ENCODE results near the gene AKNAD1.

Gene AKNAD1

DNA sequence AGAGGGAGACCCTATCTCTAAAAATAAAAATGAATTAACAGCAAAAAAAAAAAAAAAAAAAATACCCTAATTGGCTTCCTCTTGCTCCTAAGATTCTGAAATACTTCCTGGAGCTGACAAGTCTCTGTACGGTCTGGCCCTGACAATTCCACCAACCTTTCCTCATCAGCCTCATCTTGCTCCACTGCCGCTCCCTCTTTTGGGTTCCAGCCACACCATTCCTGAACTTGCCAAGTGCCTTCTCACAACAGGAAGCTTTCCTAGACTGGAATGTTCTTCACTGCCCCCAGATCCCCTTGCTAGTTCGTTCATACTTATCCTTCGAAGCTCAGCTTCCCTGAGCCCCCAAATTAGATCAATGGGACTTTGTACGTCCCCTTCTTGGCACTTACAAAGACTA lies 37.0 kb downstream of the AKNAD1 start:
- no peak for ATAC-seq
- TF ChIP-seq ZNF70 (CRISPR knock-in tag; IDR thresholded peaks at IDR 0.05) (no peak), PPARA (CRISPR knock-in tag; IDR thresholded peaks at IDR 0.05; ENCODE audit: borderline replicate concordance) (no peak), ESRRG (CRISPR knock-in tag; IDR thresholded peaks at IDR 0.05) (no peak)
- TF ChIP-seq, protein P1, sequence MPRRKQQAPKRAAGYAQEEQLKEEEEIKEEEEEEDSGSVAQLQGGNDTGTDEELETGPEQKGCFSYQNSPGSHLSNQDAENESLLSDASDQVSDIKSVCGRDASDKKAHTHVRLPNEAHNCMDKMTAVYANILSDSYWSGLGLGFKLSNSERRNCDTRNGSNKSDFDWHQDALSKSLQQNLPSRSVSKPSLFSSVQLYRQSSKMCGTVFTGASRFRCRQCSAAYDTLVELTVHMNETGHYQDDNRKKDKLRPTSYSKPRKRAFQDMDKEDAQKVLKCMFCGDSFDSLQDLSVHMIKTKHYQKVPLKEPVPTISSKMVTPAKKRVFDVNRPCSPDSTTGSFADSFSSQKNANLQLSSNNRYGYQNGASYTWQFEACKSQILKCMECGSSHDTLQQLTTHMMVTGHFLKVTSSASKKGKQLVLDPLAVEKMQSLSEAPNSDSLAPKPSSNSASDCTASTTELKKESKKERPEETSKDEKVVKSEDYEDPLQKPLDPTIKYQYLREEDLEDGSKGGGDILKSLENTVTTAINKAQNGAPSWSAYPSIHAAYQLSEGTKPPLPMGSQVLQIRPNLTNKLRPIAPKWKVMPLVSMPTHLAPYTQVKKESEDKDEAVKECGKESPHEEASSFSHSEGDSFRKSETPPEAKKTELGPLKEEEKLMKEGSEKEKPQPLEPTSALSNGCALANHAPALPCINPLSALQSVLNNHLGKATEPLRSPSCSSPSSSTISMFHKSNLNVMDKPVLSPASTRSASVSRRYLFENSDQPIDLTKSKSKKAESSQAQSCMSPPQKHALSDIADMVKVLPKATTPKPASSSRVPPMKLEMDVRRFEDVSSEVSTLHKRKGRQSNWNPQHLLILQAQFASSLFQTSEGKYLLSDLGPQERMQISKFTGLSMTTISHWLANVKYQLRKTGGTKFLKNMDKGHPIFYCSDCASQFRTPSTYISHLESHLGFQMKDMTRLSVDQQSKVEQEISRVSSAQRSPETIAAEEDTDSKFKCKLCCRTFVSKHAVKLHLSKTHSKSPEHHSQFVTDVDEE (CRISPR knock-in tag; IDR thresholded peaks at IDR 0.05) = no peak

DNA sequence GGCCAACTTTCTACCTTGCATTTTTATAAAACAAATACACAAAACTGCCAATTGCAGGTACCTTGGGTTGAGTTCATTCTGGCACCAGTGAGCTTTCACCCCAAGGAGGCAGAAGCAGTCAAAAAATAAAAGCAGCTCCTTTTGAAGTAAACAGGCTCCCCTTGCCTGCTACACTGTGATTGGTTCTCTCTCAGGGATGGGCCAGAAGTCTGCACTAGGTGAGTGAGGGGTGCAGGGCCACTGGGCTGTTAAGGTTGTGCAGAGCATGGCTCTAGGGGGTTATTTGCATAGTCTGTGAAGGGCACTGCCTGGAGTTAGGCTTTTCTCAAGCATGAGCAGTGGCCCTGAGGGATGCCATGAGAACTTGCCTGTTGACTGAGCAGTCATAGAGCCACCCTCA lies 39.1 kb downstream of the AKNAD1 start:
- no peak for ATAC-seq
- TF ChIP-seq ZNF565 (CRISPR knock-in tag; conservative IDR thresholded peaks at IDR 0.05; ENCODE audit: low read depth) (no peak), ZFP3 (CRISPR knock-in tag; IDR thresholded peaks at IDR 0.05) (no peak), ZNF70 (CRISPR knock-in tag; IDR thresholded peaks at IDR 0.05) (no peak), PPARA (CRISPR knock-in tag; IDR thresholded peaks at IDR 0.05; ENCODE audit: borderline replicate concordance) (no peak), ZC3H10 (CRISPR knock-in tag; IDR thresholded peaks at IDR 0.05) (no peak), ESRRG (CRISPR knock-in tag; IDR thresholded peaks at IDR 0.05) (no peak), ISL1 (CRISPR knock-in tag; IDR thresholded peaks at IDR 0.05) (no peak), BACH2 (CRISPR knock-in tag; IDR thresholded peaks at IDR 0.05; ENCODE audit: borderline replicate concordance) (no peak), CSDC2 (CRISPR knock-in tag; IDR thresholded peaks at IDR 0.05) (no peak)
- TF ChIP-seq, protein P2, sequence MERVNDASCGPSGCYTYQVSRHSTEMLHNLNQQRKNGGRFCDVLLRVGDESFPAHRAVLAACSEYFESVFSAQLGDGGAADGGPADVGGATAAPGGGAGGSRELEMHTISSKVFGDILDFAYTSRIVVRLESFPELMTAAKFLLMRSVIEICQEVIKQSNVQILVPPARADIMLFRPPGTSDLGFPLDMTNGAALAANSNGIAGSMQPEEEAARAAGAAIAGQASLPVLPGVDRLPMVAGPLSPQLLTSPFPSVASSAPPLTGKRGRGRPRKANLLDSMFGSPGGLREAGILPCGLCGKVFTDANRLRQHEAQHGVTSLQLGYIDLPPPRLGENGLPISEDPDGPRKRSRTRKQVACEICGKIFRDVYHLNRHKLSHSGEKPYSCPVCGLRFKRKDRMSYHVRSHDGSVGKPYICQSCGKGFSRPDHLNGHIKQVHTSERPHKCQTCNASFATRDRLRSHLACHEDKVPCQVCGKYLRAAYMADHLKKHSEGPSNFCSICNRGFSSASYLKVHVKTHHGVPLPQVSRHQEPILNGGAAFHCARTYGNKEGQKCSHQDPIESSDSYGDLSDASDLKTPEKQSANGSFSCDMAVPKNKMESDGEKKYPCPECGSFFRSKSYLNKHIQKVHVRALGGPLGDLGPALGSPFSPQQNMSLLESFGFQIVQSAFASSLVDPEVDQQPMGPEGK (CRISPR knock-in tag; IDR thresholded peaks at IDR 0.05; ENCODE audit: borderline replicate concordance) = no peak
- TF ChIP-seq, protein P3, sequence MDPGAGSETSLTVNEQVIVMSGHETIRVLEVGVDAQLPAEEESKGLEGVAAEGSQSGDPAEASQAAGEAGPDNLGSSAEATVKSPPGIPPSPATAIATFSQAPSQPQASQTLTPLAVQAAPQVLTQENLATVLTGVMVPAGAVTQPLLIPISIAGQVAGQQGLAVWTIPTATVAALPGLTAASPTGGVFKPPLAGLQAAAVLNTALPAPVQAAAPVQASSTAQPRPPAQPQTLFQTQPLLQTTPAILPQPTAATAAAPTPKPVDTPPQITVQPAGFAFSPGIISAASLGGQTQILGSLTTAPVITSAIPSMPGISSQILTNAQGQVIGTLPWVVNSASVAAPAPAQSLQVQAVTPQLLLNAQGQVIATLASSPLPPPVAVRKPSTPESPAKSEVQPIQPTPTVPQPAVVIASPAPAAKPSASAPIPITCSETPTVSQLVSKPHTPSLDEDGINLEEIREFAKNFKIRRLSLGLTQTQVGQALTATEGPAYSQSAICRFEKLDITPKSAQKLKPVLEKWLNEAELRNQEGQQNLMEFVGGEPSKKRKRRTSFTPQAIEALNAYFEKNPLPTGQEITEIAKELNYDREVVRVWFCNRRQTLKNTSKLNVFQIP (CRISPR knock-in tag; IDR thresholded peaks at IDR 0.05; ENCODE audit: borderline replicate concordance, low read depth) = no peak

DNA sequence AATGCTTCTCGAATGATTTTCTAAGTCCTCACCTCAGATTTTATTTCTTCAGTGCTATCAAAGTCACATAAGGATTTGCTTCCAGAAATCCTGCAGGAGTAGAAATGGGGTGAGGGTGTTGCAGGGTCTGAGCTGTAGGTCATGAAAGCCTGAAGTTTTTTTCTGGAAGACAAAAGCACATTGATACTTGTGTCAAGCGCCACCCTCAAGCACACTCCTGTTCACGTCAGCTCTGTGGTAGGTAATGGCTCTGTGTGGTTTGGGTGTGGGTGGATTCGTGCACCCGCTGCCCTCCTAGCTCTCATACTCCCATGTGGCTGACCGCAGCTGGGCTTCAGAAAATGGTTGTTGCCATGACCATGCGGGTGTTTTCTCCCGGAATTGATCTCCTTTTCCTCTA lies 39.9 kb downstream of the AKNAD1 start:
- TF ChIP-seq ZNF8 (CRISPR knock-in tag; IDR thresholded peaks at IDR 0.05) (no peak), CSDC2 (CRISPR knock-in tag; IDR thresholded peaks at IDR 0.05) (no peak), ISL1 (CRISPR knock-in tag; IDR thresholded peaks at IDR 0.05) (no peak), RARB (CRISPR knock-in tag; IDR thresholded peaks at IDR 0.05) (no peak), ESRRG (CRISPR knock-in tag; IDR thresholded peaks at IDR 0.05) (no peak), ZNF70 (CRISPR knock-in tag; IDR thresholded peaks at IDR 0.05) (no peak), ZNF565 (CRISPR knock-in tag; conservative IDR thresholded peaks at IDR 0.05; ENCODE audit: low read depth) (no peak), OSR1 (CRISPR knock-in tag; IDR thresholded peaks at IDR 0.05) (no peak), ZFP30 (CRISPR knock-in tag; IDR thresholded peaks at IDR 0.05) (no peak), ZC3H10 (CRISPR knock-in tag; IDR thresholded peaks at IDR 0.05) (no peak), BACH2 (CRISPR knock-in tag; IDR thresholded peaks at IDR 0.05; ENCODE audit: borderline replicate concordance) (no peak), ZFP3 (CRISPR knock-in tag; IDR thresholded peaks at IDR 0.05) (no peak)
- TF ChIP-seq, protein P2 (CRISPR knock-in tag; IDR thresholded peaks at IDR 0.05; ENCODE audit: borderline replicate concordance) = no peak
- TF ChIP-seq, protein P3 (CRISPR knock-in tag; IDR thresholded peaks at IDR 0.05; ENCODE audit: borderline replicate concordance, low read depth) = no peak
- TF ChIP-seq, protein P4, sequence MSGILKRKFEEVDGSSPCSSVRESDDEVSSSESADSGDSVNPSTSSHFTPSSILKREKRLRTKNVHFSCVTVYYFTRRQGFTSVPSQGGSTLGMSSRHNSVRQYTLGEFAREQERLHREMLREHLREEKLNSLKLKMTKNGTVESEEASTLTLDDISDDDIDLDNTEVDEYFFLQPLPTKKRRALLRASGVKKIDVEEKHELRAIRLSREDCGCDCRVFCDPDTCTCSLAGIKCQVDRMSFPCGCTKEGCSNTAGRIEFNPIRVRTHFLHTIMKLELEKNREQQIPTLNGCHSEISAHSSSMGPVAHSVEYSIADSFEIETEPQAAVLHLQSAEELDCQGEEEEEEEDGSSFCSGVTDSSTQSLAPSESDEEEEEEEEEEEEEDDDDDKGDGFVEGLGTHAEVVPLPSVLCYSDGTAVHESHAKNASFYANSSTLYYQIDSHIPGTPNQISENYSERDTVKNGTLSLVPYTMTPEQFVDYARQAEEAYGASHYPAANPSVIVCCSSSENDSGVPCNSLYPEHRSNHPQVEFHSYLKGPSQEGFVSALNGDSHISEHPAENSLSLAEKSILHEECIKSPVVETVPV (CRISPR knock-in tag; IDR thresholded peaks at IDR 0.05) = no peak
- TF ChIP-seq, protein P5, sequence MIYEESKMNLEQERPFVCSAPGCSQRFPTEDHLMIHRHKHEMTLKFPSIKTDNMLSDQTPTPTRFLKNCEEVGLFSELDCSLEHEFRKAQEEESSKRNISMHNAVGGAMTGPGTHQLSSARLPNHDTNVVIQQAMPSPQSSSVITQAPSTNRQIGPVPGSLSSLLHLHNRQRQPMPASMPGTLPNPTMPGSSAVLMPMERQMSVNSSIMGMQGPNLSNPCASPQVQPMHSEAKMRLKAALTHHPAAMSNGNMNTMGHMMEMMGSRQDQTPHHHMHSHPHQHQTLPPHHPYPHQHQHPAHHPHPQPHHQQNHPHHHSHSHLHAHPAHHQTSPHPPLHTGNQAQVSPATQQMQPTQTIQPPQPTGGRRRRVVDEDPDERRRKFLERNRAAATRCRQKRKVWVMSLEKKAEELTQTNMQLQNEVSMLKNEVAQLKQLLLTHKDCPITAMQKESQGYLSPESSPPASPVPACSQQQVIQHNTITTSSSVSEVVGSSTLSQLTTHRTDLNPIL (CRISPR knock-in tag; IDR thresholded peaks at IDR 0.05; ENCODE audit: low read depth) = no peak
- ATAC-seq = peak; percentile 16
